SK-N-SH (cell line): ENCODE data around the gene CTAG1B.
"Not testable (repeated sequence)": the region's sequence is repeated elsewhere in the genome, so short reads cannot be mapped to it uniquely, and the experiment has no call there.

Source experiments
- CHD2 ChIP-seq: fragments of 150-350 bp; IDR thresholded peaks from 2 replicates; pipeline ENCODE4 v1.6.1; 2018; ENCODE audit warnings: low read length; ENCODE audit not compliant: partially characterized antibody
- EZH2phosphoT487 ChIP-seq: fragments of 200-600 bp; sonication (generic); IDR thresholded peaks from 2 replicates; pipeline ENCODE4 v1.6.1; 2017; ENCODE audit warnings: low read depth, mixed run types, mild to moderate bottlenecking, antibody characterized with exemption, moderate library complexity, borderline replicate concordance
- FOXJ3 ChIP-seq: sonication (generic); formaldehyde crosslinking; IDR thresholded peaks from 2 replicates; pipeline ENCODE4 v1.5.1; 2020; ENCODE audit warnings: mild to moderate bottlenecking, missing genetic modification reagents
- MXI1 ChIP-seq: IDR thresholded peaks from 2 replicates; pipeline ENCODE4 v1.6.1; 2012; ENCODE audit warnings: mild to moderate bottlenecking, low read depth, low read length, improper control_type of control experiment
- NFIC ChIP-seq: IDR thresholded peaks from 2 replicates; pipeline ENCODE4 v1.4.0; 2012; ENCODE audit warnings: borderline replicate concordance
- RAD21 ChIP-seq: IDR thresholded peaks from 2 replicates; pipeline ENCODE4 v1.6.1; 2012; ENCODE audit warnings: mild to moderate bottlenecking, low read length
- RFX5 ChIP-seq: IDR thresholded peaks from 2 replicates; pipeline ENCODE4 v1.6.1; 2012; ENCODE audit warnings: mild to moderate bottlenecking, improper control_type of control experiment, low read length
- SMC3 ChIP-seq: IDR thresholded peaks from 2 replicates; pipeline ENCODE4 v1.6.1; 2012; ENCODE audit warnings: low read depth, low read length, improper control_type of control experiment
- TF ChIP-seq, protein P1 (sequence below): IDR thresholded peaks from 2 replicates; pipeline ENCODE4 v1.4.0; 2012; ENCODE audit warnings: low read depth
- TF ChIP-seq, protein P2 (sequence below): fragments of 200-600 bp; sonication (generic); IDR thresholded peaks from 2 replicates; pipeline ENCODE4 v1.6.1; 2017; ENCODE audit warnings: antibody characterized with exemption, mild to moderate bottlenecking, moderate library complexity
- TF ChIP-seq, protein P3 (sequence below): IDR thresholded peaks from 2 replicates; pipeline ENCODE4 v1.4.0; 2012; ENCODE audit warnings: low read depth, borderline replicate concordance
- TF ChIP-seq, protein P4 (sequence below): fragments of 150-350 bp; IDR thresholded peaks from 2 replicates; pipeline ENCODE4 v1.6.1; 2017; ENCODE audit warnings: antibody characterized with exemption, low read length, low read depth, borderline replicate concordance
- TF ChIP-seq, protein P5 (sequence below): IDR thresholded peaks from 2 replicates; pipeline ENCODE4 v1.6.1; 2012; ENCODE audit warnings: mild to moderate bottlenecking, low read depth, low read length, moderate library complexity
- TF ChIP-seq, protein P6 (sequence below): IDR thresholded peaks from 2 replicates; pipeline ENCODE4; 2012

DNA sequence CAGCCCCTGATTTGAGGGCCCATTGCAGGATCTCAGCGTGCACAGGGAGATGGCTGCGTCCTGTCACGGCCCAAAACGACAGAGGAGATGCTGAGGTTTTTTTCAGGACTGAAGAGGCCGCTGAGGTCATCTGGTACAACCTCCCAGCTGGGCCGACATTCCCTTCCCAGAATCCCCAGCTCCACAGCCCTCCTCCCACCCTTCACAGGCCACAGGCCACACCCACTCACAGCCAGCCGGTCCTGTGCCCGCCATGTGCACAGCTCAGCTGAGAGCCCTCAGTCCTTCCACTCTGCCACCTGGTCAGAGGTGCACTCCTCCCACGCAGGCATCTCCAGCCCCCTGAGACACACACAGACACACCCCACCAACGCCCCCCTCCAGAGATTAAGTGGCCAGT, 22.7 kb upstream of the CTAG1B start:
- not testable (repeated sequence) for TF ChIP-seq RAD21; SMC3; MXI1; CHD2; EZH2phosphoT487; NFIC; RFX5; FOXJ3 (CRISPR knock-in tag)
- TF ChIP-seq, protein P1, sequence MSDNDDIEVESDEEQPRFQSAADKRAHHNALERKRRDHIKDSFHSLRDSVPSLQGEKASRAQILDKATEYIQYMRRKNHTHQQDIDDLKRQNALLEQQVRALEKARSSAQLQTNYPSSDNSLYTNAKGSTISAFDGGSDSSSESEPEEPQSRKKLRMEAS = not testable (repeated sequence)
- TF ChIP-seq, protein P2, sequence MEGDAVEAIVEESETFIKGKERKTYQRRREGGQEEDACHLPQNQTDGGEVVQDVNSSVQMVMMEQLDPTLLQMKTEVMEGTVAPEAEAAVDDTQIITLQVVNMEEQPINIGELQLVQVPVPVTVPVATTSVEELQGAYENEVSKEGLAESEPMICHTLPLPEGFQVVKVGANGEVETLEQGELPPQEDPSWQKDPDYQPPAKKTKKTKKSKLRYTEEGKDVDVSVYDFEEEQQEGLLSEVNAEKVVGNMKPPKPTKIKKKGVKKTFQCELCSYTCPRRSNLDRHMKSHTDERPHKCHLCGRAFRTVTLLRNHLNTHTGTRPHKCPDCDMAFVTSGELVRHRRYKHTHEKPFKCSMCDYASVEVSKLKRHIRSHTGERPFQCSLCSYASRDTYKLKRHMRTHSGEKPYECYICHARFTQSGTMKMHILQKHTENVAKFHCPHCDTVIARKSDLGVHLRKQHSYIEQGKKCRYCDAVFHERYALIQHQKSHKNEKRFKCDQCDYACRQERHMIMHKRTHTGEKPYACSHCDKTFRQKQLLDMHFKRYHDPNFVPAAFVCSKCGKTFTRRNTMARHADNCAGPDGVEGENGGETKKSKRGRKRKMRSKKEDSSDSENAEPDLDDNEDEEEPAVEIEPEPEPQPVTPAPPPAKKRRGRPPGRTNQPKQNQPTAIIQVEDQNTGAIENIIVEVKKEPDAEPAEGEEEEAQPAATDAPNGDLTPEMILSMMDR = not testable (repeated sequence)
- TF ChIP-seq, protein P3, sequence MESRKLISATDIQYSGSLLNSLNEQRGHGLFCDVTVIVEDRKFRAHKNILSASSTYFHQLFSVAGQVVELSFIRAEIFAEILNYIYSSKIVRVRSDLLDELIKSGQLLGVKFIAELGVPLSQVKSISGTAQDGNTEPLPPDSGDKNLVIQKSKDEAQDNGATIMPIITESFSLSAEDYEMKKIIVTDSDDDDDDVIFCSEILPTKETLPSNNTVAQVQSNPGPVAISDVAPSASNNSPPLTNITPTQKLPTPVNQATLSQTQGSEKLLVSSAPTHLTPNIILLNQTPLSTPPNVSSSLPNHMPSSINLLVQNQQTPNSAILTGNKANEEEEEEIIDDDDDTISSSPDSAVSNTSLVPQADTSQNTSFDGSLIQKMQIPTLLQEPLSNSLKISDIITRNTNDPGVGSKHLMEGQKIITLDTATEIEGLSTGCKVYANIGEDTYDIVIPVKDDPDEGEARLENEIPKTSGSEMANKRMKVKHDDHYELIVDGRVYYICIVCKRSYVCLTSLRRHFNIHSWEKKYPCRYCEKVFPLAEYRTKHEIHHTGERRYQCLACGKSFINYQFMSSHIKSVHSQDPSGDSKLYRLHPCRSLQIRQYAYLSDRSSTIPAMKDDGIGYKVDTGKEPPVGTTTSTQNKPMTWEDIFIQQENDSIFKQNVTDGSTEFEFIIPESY = not testable (repeated sequence)
- TF ChIP-seq, protein P4, sequence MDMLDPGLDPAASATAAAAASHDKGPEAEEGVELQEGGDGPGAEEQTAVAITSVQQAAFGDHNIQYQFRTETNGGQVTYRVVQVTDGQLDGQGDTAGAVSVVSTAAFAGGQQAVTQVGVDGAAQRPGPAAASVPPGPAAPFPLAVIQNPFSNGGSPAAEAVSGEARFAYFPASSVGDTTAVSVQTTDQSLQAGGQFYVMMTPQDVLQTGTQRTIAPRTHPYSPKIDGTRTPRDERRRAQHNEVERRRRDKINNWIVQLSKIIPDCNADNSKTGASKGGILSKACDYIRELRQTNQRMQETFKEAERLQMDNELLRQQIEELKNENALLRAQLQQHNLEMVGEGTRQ = not testable (repeated sequence)
- TF ChIP-seq, protein P5, sequence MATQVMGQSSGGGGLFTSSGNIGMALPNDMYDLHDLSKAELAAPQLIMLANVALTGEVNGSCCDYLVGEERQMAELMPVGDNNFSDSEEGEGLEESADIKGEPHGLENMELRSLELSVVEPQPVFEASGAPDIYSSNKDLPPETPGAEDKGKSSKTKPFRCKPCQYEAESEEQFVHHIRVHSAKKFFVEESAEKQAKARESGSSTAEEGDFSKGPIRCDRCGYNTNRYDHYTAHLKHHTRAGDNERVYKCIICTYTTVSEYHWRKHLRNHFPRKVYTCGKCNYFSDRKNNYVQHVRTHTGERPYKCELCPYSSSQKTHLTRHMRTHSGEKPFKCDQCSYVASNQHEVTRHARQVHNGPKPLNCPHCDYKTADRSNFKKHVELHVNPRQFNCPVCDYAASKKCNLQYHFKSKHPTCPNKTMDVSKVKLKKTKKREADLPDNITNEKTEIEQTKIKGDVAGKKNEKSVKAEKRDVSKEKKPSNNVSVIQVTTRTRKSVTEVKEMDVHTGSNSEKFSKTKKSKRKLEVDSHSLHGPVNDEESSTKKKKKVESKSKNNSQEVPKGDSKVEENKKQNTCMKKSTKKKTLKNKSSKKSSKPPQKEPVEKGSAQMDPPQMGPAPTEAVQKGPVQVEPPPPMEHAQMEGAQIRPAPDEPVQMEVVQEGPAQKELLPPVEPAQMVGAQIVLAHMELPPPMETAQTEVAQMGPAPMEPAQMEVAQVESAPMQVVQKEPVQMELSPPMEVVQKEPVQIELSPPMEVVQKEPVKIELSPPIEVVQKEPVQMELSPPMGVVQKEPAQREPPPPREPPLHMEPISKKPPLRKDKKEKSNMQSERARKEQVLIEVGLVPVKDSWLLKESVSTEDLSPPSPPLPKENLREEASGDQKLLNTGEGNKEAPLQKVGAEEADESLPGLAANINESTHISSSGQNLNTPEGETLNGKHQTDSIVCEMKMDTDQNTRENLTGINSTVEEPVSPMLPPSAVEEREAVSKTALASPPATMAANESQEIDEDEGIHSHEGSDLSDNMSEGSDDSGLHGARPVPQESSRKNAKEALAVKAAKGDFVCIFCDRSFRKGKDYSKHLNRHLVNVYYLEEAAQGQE = not testable (repeated sequence)
- TF ChIP-seq, protein P6, sequence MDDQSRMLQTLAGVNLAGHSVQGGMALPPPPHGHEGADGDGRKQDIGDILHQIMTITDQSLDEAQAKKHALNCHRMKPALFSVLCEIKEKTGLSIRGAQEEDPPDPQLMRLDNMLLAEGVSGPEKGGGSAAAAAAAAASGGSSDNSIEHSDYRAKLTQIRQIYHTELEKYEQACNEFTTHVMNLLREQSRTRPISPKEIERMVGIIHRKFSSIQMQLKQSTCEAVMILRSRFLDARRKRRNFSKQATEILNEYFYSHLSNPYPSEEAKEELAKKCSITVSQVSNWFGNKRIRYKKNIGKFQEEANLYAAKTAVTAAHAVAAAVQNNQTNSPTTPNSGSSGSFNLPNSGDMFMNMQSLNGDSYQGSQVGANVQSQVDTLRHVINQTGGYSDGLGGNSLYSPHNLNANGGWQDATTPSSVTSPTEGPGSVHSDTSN = not testable (repeated sequence)
